NCI-H1105 (cell line): ENCODE measurements around the gene KCNJ6.
A peak's percentile ranks its signal among the peaks of the same experiment; 100 is the strongest.

ENCODE experiments used
- DNase-seq: peaks from one replicate; lab custom pipeline; 2025; lab: John Stamatoyannopoulos, UW

KCNJ6 gene

GRCh38 chr21:37565530-37566223 is 350.6 kb downstream of the KCNJ6 start:
- DNase-seq: no peak

- DNase-seq: peak; percentile 28
These were observed 351.2 kb downstream of the KCNJ6 start for GRCh38 chr21:37564924-37565529.

GRCh38 chr21:37564341-37564923 is 351.8 kb downstream of the KCNJ6 start:
- DNase-seq: peak; percentile 48

GRCh38 chr21:37563641-37564340 is 352.5 kb downstream of the KCNJ6 start:
- peak; percentile 94 for DNase-seq

- no peak for DNase-seq
These were observed 353.2 kb downstream of the KCNJ6 start for GRCh38 chr21:37562920-37563640.

GRCh38 chr21:37561941-37562919 is 354.0 kb downstream of the KCNJ6 start:
- no peak for DNase-seq

- no peak for DNase-seq
These were observed 354.8 kb downstream of the KCNJ6 start for GRCh38 chr21:37561506-37561905.

GRCh38 chr21:37560385-37560784 is 355.9 kb downstream of the KCNJ6 start:
- no peak for DNase-seq

GRCh38 chr21:37558676-37559211 is 357.5 kb downstream of the KCNJ6 start:
- DNase-seq: no peak
